BE2C (cell line): ENCODE measurements around the gene HNRNPH3.

Experiments used
- DNase-seq: peaks from one replicate; pipeline ENCODE4 v3.0.0-alpha.2; 2020
- H3K27me3 ChIP-seq: fragments of 250-450 bp; sonication (Bioruptor Pico); 2 replicates; pipeline ENCODE4 v1.5.1; 2020; ENCODE audit warnings: mild to moderate bottlenecking
- H3K36me3 ChIP-seq: fragments of 250-450 bp; sonication (Bioruptor Pico); 2 replicates; pipeline ENCODE4 v1.5.1; 2020; ENCODE audit warnings: mild to moderate bottlenecking
- H3K4me1 ChIP-seq: fragments of 250-450 bp; sonication (Bioruptor Pico); 2 replicates; pipeline ENCODE4 v1.5.1; 2020
- H3K4me3 ChIP-seq: 2 replicates; pipeline ENCODE4 v1.5.1; 2011; ENCODE audit warnings: low read depth, low read length
- H3K9me3 ChIP-seq: fragments of 250-450 bp; sonication (Bioruptor Pico); 2 replicates; pipeline ENCODE4 v1.5.1; 2020
- CTCF ChIP-seq: IDR thresholded peaks from 2 replicates; pipeline ENCODE4 v1.5.1; 2012; ENCODE audit warnings: mild to moderate bottlenecking, low read depth, low read length

The HNRNPH3 gene

DNA sequence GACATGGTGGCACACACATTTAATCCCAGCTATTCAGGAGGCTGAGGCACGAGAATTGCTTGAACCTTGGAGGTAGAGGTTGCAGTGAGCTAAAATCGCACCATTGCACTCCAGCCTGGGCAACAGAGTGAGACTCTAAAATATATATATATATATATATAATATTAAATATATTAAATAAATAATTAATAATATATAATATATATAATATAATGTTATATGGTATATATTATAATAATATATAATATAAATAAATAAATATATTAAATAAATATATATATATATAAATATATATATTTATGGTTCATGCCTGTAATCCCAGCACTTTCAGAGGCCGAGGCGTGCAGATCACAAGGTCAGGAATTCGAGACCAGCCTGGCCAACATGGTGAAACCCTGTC is 34.7 kb downstream of the HNRNPH3 start:
- H3K36me3 ChIP-seq: peaks cover 7% of the 10 kb centered on the region
- H3K4me1 ChIP-seq: no peaks in the 10 kb centered on the region
- H3K27me3 ChIP-seq: no peaks in the 10 kb centered on the region
- no peaks in the 10 kb centered on the region for H3K9me3 ChIP-seq
- DNase-seq: no peak
- no peak overlapping the region for H3K4me3 ChIP-seq
- TF ChIP-seq CTCF: no peak

GRCh38 chr10:68367121-68367520 is 35.3 kb downstream of the HNRNPH3 start:
- DNase-seq: no peak
- Histone ChIP-seq H3K4me1 (no peaks in the 10 kb centered on the region), H3K36me3 (peaks cover 7% of the 10 kb centered on the region), H3K27me3 (no peaks in the 10 kb centered on the region), H3K4me3 (no peak overlapping the region), H3K9me3 (no peaks in the 10 kb centered on the region)
- TF ChIP-seq CTCF: no peak

GRCh38 chr10:68371604-68372003 is 39.7 kb downstream of the HNRNPH3 start:
- H3K4me1 ChIP-seq: no peaks in the 10 kb centered on the region
- no peaks in the 10 kb centered on the region for H3K27me3 ChIP-seq
- no peak overlapping the region for H3K4me3 ChIP-seq
- H3K9me3 ChIP-seq: no peaks in the 10 kb centered on the region
- DNase-seq: no peak
- no peak for TF ChIP-seq CTCF
- peaks cover 6% of the 10 kb centered on the region for H3K36me3 ChIP-seq

GRCh38 chr10:68385740-68386139 is 53.9 kb downstream of the HNRNPH3 start:
- H3K27me3 ChIP-seq: no peaks in the 10 kb centered on the region
- no peak for TF ChIP-seq CTCF
- no peak overlapping the region for H3K4me3 ChIP-seq
- H3K9me3 ChIP-seq: no peaks in the 10 kb centered on the region
- peaks cover 23% of the 10 kb centered on the region for H3K36me3 ChIP-seq
- H3K4me1 ChIP-seq: no peaks in the 10 kb centered on the region
- no peak for DNase-seq
